Measurements from ENCODE around the gene AIFM2. TPM values are rescaled to one million over a fixed set of nuclear protein-coding genes. Genes with fewer than 3 reads are reported as not detected.

The AIFM2 gene
- total RNA-seq, 3 donors from 2014 or later, result 21.0 to 23.0 (median 22.7) TPM

GRCh38 chr10:70139997-70140250 is 7.3 kb upstream of the AIFM2 start:
- intact Hi-C loops (cut with DNase I, micrococcal nuclease), result no loop called here
- ATAC-seq (no peak), DNase-seq (no peak)
- H3K4me1 ChIP-seq (ENCODE audit: low read depth), result peaks cover 25% of the 10 kb centered on the region
- no peak for TF ChIP-seq CTCF (IDR thresholded peaks at IDR 0.05)
- H3K36me3 ChIP-seq (ENCODE audit: low read depth), result no peaks in the 10 kb centered on the region
- H3K4me3 ChIP-seq, result no peak overlapping the region
- H3K9me3 ChIP-seq, result no peaks in the 10 kb centered on the region

DNA sequence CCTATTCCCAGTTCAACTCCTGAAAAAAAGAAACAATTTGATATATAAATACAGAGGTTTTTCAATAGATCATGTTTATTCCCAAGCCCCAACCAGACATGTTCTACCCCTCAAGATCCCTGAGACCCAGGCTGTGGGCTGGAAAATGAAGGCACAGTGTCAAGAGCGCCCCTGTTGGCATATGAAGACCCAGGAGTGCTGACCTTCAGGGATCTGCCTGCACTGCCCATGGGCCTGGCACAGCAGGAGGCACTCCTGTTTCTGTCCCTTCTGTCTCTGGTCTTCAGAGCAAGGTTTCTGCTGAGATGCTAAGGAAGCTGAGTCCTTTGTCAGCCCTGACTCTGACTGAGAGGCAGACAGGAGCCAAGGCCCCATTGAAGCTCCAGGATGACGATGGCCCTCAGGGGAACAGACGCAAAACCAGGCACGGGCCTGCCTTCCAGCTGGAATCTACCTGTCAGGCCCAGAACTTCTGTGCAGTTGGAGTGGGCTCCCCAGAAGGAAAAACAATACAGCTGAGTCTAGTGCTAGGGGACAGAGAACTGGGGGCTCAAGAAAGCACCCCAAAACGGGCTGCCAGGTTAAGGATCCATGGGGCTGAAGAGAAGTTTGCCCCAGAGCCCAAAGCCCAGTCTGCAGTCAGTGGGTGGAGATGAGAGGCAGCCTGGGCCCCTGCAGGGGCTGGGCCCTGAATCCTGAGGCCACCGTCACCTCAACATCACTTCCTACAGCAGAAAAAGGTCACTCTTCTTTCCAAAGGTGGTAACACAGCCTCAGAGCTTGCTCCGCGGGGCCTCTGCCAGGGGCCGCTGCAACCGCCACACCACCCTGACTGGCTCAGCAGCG is 6.7 kb upstream of the AIFM2 start:
- DNase-seq (no peak), ATAC-seq (no peak)
- no peak overlapping the region for H3K4me3 ChIP-seq
- peaks cover 20% of the 10 kb centered on the region for H3K4me1 ChIP-seq (ENCODE audit: low read depth)
- H3K9me3 ChIP-seq, result no peaks in the 10 kb centered on the region
- H3K36me3 ChIP-seq (ENCODE audit: low read depth), result no peaks in the 10 kb centered on the region
- no peak for TF ChIP-seq CTCF (IDR thresholded peaks at IDR 0.05)
- intact Hi-C loops (cut with DNase I, micrococcal nuclease), result no loop called here

DNA sequence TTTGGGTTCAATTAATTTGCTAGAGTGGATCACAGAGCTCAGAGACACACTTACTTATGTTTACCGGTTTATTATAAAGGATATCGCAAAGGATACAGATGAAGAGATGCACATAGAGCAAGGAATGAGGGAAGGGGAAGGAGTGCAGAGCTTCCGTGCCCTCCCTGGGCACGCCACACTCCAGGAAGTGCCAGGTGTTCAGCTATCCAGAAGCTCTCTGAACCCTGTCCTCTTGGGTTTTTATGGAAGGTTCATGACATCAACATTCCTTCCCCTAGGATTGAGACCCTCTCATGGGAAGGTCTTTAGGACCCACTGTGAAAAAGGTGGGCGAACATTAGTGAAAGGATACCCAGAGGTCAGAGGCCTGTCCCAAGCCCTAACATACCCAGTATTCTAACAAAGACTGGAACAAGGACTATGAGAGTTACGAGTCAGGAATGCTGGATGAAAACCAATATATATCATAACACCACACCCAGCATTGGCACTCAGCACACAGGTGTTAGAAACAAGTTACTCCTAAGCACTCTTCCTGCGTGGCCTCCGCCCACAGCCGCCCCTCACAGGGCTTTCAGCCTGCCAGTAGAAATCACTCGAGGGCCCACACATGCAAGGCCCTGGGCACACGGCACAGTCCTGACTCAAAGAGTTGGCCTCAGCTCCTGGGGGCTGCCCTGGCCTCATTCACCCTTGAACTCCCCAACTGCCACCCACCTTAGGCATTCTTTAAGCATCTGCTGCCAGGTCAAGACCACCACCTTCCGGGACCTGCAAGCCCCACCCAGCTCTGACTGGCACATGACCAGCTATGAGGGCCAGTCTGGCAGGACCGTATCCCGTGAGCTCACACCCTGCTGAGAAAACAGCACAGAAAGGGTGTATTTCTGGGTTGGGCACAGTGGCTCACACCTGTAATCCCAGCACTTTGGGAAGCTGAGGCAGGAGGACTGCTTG is 5.6 kb upstream of the AIFM2 start:
- H3K4me1 ChIP-seq (ENCODE audit: low read depth), result peaks cover 18% of the 10 kb centered on the region
- H3K36me3 ChIP-seq (ENCODE audit: low read depth), result no peaks in the 10 kb centered on the region
- TF ChIP-seq CTCF (IDR thresholded peaks at IDR 0.05), result no peak
- intact Hi-C loops (cut with DNase I, micrococcal nuclease), result no loop called here
- ATAC-seq (peak; percentile 86), DNase-seq (peak; percentile 75 to 78 (median 76))
- no peak overlapping the region for H3K4me3 ChIP-seq
- H3K9me3 ChIP-seq, result no peaks in the 10 kb centered on the region

DNA sequence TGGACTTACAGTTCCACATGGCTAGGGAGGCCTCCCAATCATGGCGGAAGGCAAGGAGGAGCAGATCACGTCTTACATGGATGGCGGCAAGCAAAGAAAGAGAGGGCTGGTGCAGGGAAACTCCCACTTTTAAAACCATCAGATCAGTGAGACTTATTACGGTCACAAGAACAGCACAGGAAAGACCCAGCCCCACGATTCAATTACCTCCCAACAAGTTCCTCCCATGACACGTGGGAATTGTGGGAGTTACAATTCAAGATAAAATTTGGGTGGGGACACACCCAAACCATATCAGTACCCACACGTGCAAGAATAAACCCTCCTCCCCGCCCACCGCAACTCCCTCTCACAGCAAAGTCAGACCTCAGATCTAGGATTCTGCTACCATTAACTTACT is 4.5 kb upstream of the AIFM2 start:
- H3K4me3 ChIP-seq, result no peak overlapping the region
- no peak for TF ChIP-seq CTCF (IDR thresholded peaks at IDR 0.05)
- ATAC-seq, result no peak
- intact Hi-C loops (cut with DNase I, micrococcal nuclease), result no loop called here
- DNase-seq, result no peak
- no peaks in the 10 kb centered on the region for H3K9me3 ChIP-seq
- H3K36me3 ChIP-seq (ENCODE audit: low read depth), result no peaks in the 10 kb centered on the region
- peaks cover 18% of the 10 kb centered on the region for H3K4me1 ChIP-seq (ENCODE audit: low read depth)

GRCh38 chr10:70135684-70136083 is 3.1 kb upstream of the AIFM2 start:
- TF ChIP-seq CTCF (IDR thresholded peaks at IDR 0.05), result no peak
- H3K4me3 ChIP-seq, result no peak overlapping the region
- intact Hi-C loops (cut with DNase I, micrococcal nuclease), result no loop called here
- ATAC-seq (no peak), DNase-seq (no peak)
- no peaks in the 10 kb centered on the region for H3K36me3 ChIP-seq (ENCODE audit: low read depth)
- peaks cover 30% of the 10 kb centered on the region for H3K4me1 ChIP-seq (ENCODE audit: low read depth)
- no peaks in the 10 kb centered on the region for H3K9me3 ChIP-seq

All from mucosa of descending colon (tissue), 3 donors.